ENCODE measurements around the gene FAM117B. TPM values are rescaled to one million over a fixed set of nuclear protein-coding genes. Genes with fewer than 3 reads are reported as not detected.
A peak's percentile ranks its signal among the peaks of the same experiment; 100 is the strongest.

Gene FAM117B
- 10 to 100 TPM; 32.1 to 34.0 TPM for total RNA-seq
- polyA plus RNA-seq (2013, experiment 1 of 2), result 19.1 TPM
- 19.8 TPM for polyA plus RNA-seq (2013, experiment 2 of 2)
- long read RNA-seq, experiment 1, partial matches to known transcripts, result 0 of 10 reads
- long read RNA-seq, experiment 1, other reads (novel, unspliced or antisense), result 10 of 10 reads
- long read RNA-seq, experiment 2, full-length matches to known transcripts, result 6 of 23 reads
- long read RNA-seq, experiment 2, partial matches to known transcripts, result 2 of 23 reads
- long read RNA-seq, experiment 2, other reads (novel, unspliced or antisense), result 15 of 23 reads
- long read RNA-seq, experiment 3, partial matches to known transcripts, result 2 of 8 reads
- long read RNA-seq, experiment 3, other reads (novel, unspliced or antisense), result 6 of 8 reads
- long read RNA-seq, experiment 4, result 0 reads

DNA sequence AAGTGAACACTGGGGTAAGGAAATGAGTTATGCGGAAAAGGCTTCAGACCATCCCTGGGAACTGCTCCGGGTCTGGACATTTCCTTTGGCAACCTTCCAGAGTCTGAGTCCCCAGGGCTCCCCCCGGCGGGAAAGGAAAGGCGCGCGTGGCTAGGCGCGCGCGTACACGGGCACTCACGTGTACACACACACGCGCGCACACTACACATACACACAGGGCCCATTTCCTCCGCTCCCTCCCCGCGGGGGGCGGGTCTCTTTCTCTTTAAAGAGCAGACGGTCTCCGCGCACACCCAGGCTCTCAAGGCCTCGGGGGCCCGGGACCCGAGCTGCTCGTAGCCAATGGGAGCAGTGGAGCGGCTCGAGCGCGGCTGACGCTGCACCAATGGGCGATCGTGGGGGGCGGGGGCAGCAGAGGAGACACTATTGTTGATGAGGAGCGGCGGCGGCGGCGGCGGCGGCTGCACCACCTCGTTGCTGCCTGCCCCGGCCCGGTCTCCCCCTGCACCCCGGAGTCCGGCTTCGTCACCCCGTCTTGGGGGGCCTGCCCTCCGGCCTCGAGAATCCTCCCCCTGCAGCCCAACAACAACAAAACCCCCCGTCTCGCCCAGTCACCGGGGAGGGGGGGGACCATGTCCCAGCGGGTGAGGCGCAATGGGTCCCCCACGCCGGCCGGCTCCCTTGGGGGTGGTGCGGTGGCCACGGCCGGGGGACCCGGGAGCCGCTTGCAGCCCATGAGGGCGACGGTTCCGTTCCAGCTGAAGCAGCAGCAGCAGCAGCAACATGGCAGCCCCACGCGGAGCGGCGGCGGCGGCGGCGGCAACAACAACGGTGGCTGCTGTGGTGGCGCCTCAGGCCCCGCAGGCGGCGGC is at the start of gene FAM117B:
Gene FAM117B, plus strand, starts transcription at position 414 of the 872 bp plus-strand sequence. Its CDS starts 219 bp downstream, at position 633.
- Histone ChIP-seq H3K27me3 (ENCODE audit: control insufficient read depth, insufficient read depth, low read length, poor library complexity, severe bottlenecking) (no peaks in the 10 kb centered on the region), H3K4me1 (ENCODE audit: control insufficient read depth, insufficient read depth, low read length) (peaks cover 5% of the 10 kb centered on the region), H3K36me3 (ENCODE audit: control insufficient read depth, insufficient read depth, low read length) (no peaks in the 10 kb centered on the region), H3K4me3 (ENCODE audit: low read length) (peak within 1 kb of the TSS; percentile 82), H3K27ac (ENCODE audit: low read depth, low read length) (peak within 1 kb of the TSS; percentile 99), H3K9me3 (ENCODE audit: control insufficient read depth, low read length) (no peaks in the 10 kb centered on the region), H3K9ac (ENCODE audit: extremely low read depth, low read length, poor library complexity, severe bottlenecking) (peak within 1 kb of the TSS; percentile 73)
- Mint-ChIP-seq H3K27me3 (ENCODE audit: insufficient read depth) (no peaks in the 10 kb centered on the region), H3K27ac (peak within 1 kb of the TSS; percentile 99), H3K4me3 (peak within 1 kb of the TSS; percentile 91), H3K9me3 (no peaks in the 10 kb centered on the region), H3K4me1 (peaks cover 30% of the 10 kb centered on the region), H3K36me3 (ENCODE audit: low read depth) (peaks cover 10% of the 10 kb centered on the region)
- DNase-seq, result peak; percentile 99
- no peak for TF ChIP-seq CTCF (conservative IDR thresholded peaks at IDR 0.05)
- 0 to 2% methylated on average over 14 to 80 of the region's 80 CpGs for WGBS, 2 experiments (ENCODE audit: insufficient coverage in 1 of 2, insufficient read length in 1 of 2)

GRCh38 chr2:202588647-202589581 is 45.9 kb upstream of the FAM117B start:
- Histone ChIP-seq H3K9me3 (ENCODE audit: control insufficient read depth, low read length) (peaks cover 11% of the 10 kb centered on the region), H3K36me3 (ENCODE audit: control insufficient read depth, insufficient read depth, low read length) (no peaks in the 10 kb centered on the region), H3K4me3 (ENCODE audit: low read length) (no peak overlapping the region), H3K9ac (ENCODE audit: extremely low read depth, low read length, poor library complexity, severe bottlenecking) (no peak overlapping the region), H3K27ac (ENCODE audit: low read depth, low read length) (no peak overlapping the region), H3K27me3 (ENCODE audit: control insufficient read depth, insufficient read depth, low read length, poor library complexity, severe bottlenecking) (no peaks in the 10 kb centered on the region), H3K4me1 (ENCODE audit: control insufficient read depth, insufficient read depth, low read length) (peaks cover 4% of the 10 kb centered on the region)
- Mint-ChIP-seq H3K36me3 (ENCODE audit: low read depth) (no peaks in the 10 kb centered on the region), H3K9me3 (peaks cover 2% of the 10 kb centered on the region), H3K27me3 (ENCODE audit: insufficient read depth) (no peaks in the 10 kb centered on the region), H3K27ac (peak overlapping the region; percentile 90), H3K4me1 (peaks cover 14% of the 10 kb centered on the region), H3K4me3 (peak overlapping the region; percentile 21)
- peak; percentile 91 for DNase-seq
- TF ChIP-seq CTCF (conservative IDR thresholded peaks at IDR 0.05), result peak; percentile 93
- 44 to 56% methylated on average over 12 to 17 of the region's 17 CpGs for WGBS, 2 experiments (ENCODE audit: insufficient coverage in 1 of 2, insufficient read length in 1 of 2)

GRCh38 chr2:202589582-202589949 is 45.2 kb upstream of the FAM117B start:
- no peak overlapping the region for H3K27ac ChIP-seq (ENCODE audit: low read depth, low read length)
- peak; percentile 15 for TF ChIP-seq CTCF (conservative IDR thresholded peaks at IDR 0.05)
- WGBS, 2 experiments (ENCODE audit: insufficient coverage in 1 of 2, insufficient read length in 1 of 2), result 87 to 88% methylated on average over 3 to 4 of the region's 4 CpGs
- H3K27me3 ChIP-seq (ENCODE audit: control insufficient read depth, insufficient read depth, low read length, poor library complexity, severe bottlenecking), result no peaks in the 10 kb centered on the region
- peak; percentile 58 for DNase-seq
- Mint-ChIP-seq H3K27ac (no peak overlapping the region), H3K36me3 (ENCODE audit: low read depth) (no peaks in the 10 kb centered on the region), H3K4me1 (peaks cover 14% of the 10 kb centered on the region), H3K9me3 (no peaks in the 10 kb centered on the region), H3K27me3 (ENCODE audit: insufficient read depth) (no peaks in the 10 kb centered on the region), H3K4me3 (no peak overlapping the region)
- H3K9ac ChIP-seq (ENCODE audit: extremely low read depth, low read length, poor library complexity, severe bottlenecking), result no peak overlapping the region
- H3K36me3 ChIP-seq (ENCODE audit: control insufficient read depth, insufficient read depth, low read length), result no peaks in the 10 kb centered on the region
- H3K9me3 ChIP-seq (ENCODE audit: control insufficient read depth, low read length), result peaks cover 4% of the 10 kb centered on the region
- H3K4me1 ChIP-seq (ENCODE audit: control insufficient read depth, insufficient read depth, low read length), result peaks cover 4% of the 10 kb centered on the region
- no peak overlapping the region for H3K4me3 ChIP-seq (ENCODE audit: low read length)
